ENCODE results near the gene SLC25A53.

- TF ChIP-seq CTCF (conservative IDR thresholded peaks at IDR 0.05) (peak; percentile 72), ZFX (IDR thresholded peaks at IDR 0.05) (peak; percentile 62)
Observed at GRCh38 chrX:104165894-104166734, 9.3 kb upstream of the SLC25A53 start, which contains the start of gene FAM199X.
